IMR-90 (cell line): ENCODE data around the gene ALDH1B1. TPM values are rescaled to one million over a fixed set of nuclear protein-coding genes. Genes with fewer than 3 reads are reported as not detected.

Experiments used
- ATAC-seq: fragments of 200-7000 bp; cut with Tn5 transposase; 2 replicates; pipeline ENCODE4 v1.9.1; 2020; ENCODE audit warnings: low read depth, mild to moderate bottlenecking, moderate library complexity
- BruUV-seq: library from RNA; stranded (reverse); fragments of 400-500 nt; replicated peaks from 2 replicates; lab custom pipeline; 2021; lab: Mats Ljungman, UMichigan
- CTCF ChIA-PET: fragments of 300-600 bp; formaldehyde crosslinking; extraction: SDS; loops from one replicate; lab custom pipeline; 2021; ENCODE audit warnings: antibody characterized with exemption; lab: Yijun Ruan, JAX
- POLR2A ChIA-PET: fragments of 300-600 bp; sonication (Branson Sonifier 250); formaldehyde crosslinking; loops from one replicate; lab custom pipeline; 2022; ENCODE audit warnings: antibody characterized with exemption; ENCODE audit not compliant: unreplicated experiment; lab: Charles Lee
- DNase-seq: peaks from one replicate; pipeline ENCODE4 v3.0.0; 2013
- H2AFZ ChIP-seq: replicated peaks from 2 replicates; pipeline ENCODE3; 2013; ENCODE audit warnings: low read length, mild to moderate bottlenecking; ENCODE audit not compliant: poor library complexity
- H2AK5ac ChIP-seq: 2 replicates; pipeline ENCODE4 v1.6.1; 2013; ENCODE audit warnings: low read depth, low read length, inconsistent platforms
- H2AK9ac ChIP-seq: replicated peaks from 2 replicates; pipeline ENCODE3; 2013; ENCODE audit warnings: mild to moderate bottlenecking, low read depth, low read length, moderate library complexity; ENCODE audit not compliant: poor library complexity
- H2BK120ac ChIP-seq: 2 replicates; pipeline ENCODE4 v1.6.1; 2013; ENCODE audit warnings: low read depth, low read length, inconsistent platforms
- H2BK15ac ChIP-seq: 3 replicates; pipeline ENCODE4 v1.6.1; 2013; ENCODE audit warnings: low read depth, low read length, inconsistent platforms
- H2BK20ac ChIP-seq: 2 replicates; pipeline ENCODE4 v1.6.1; 2013; ENCODE audit warnings: low read depth, mild to moderate bottlenecking, inconsistent platforms, low read length, moderate library complexity
- H2BK5ac ChIP-seq: 2 replicates; pipeline ENCODE4 v1.6.1; 2013; ENCODE audit warnings: mild to moderate bottlenecking, low read depth, low read length, inconsistent platforms; ENCODE audit not compliant: poor library complexity, severe bottlenecking
- H3K14ac ChIP-seq: replicated peaks from 2 replicates; pipeline ENCODE4 v1.6.1; 2013; ENCODE audit warnings: low read depth, low read length, inconsistent platforms
- H3K18ac ChIP-seq: 2 replicates; pipeline ENCODE4 v1.6.1; 2013; ENCODE audit warnings: low read depth, low read length, control low read depth
- H3K23ac ChIP-seq: 2 replicates; pipeline ENCODE4 v1.6.1; 2013; ENCODE audit warnings: low read depth, low read length, inconsistent platforms
- H3K27ac ChIP-seq: 2 replicates; pipeline ENCODE4 v1.5.1; 2013; ENCODE audit warnings: mild to moderate bottlenecking, control low read depth, low read length; ENCODE audit not compliant: insufficient read depth
- H3K27me3 ChIP-seq: 2 replicates; pipeline ENCODE4 v1.6.1; 2013; ENCODE audit warnings: low read length; ENCODE audit not compliant: control insufficient read depth, insufficient read depth
- H3K36me3 ChIP-seq: 2 replicates; pipeline ENCODE4 v1.6.1; 2013; ENCODE audit warnings: low read length, mixed read lengths; ENCODE audit not compliant: control insufficient read depth, insufficient read depth
- H3K4ac ChIP-seq: 2 replicates; pipeline ENCODE4 v1.6.1; 2013; ENCODE audit warnings: low read depth, low read length, inconsistent platforms
- H3K4me1 ChIP-seq: 2 replicates; pipeline ENCODE4 v1.6.1; 2013; ENCODE audit warnings: low read length, mixed read lengths; ENCODE audit not compliant: control insufficient read depth, insufficient read depth
- H3K4me2 ChIP-seq: 2 replicates; pipeline ENCODE4 v1.6.1; 2013; ENCODE audit warnings: low read depth, mild to moderate bottlenecking, control low read depth, low read length, moderate library complexity
- H3K4me3 ChIP-seq: 2 replicates; pipeline ENCODE4 v1.5.1; 2013; ENCODE audit warnings: low read depth, mild to moderate bottlenecking, control low read depth, low read length, moderate library complexity; ENCODE audit not compliant: insufficient read depth
- H3K56ac ChIP-seq: 2 replicates; pipeline ENCODE4 v1.6.1; 2013; ENCODE audit warnings: low read length, inconsistent platforms; ENCODE audit not compliant: insufficient read depth; ENCODE audit errors: extremely low read depth
- H3K79me1 ChIP-seq, 2 experiments: 2 replicates each; pipeline ENCODE4 v1.6.1; 2013; ENCODE audit warnings: low read length in 2 of 2, inconsistent platforms in 1 of 2, low read depth in 1 of 2
- H3K9ac ChIP-seq: 2 replicates; pipeline ENCODE4 v1.6.1; 2013; ENCODE audit warnings: low read depth, low read length, control low read depth
- H3K9me1 ChIP-seq: 2 replicates; pipeline ENCODE4 v1.6.1; 2013; ENCODE audit warnings: low read length, inconsistent platforms; ENCODE audit not compliant: insufficient read depth
- H3K9me3 ChIP-seq: 2 replicates; pipeline ENCODE4 v1.6.1; 2013; ENCODE audit warnings: low read length; ENCODE audit not compliant: control insufficient read depth, insufficient read depth
- H4K20me1 ChIP-seq: 2 replicates; pipeline ENCODE4 v1.6.1; 2013; ENCODE audit warnings: low read length, inconsistent platforms; ENCODE audit not compliant: insufficient read depth
- H4K5ac ChIP-seq: 2 replicates; pipeline ENCODE4 v1.6.1; 2013; ENCODE audit warnings: mild to moderate bottlenecking, low read depth, low read length, control low read depth
- H4K8ac ChIP-seq, 2 experiments: 2 replicates each; pipeline ENCODE4 v1.6.1; 2013; ENCODE audit warnings: low read depth in 2 of 2, low read length in 2 of 2, control low read depth in 1 of 2, inconsistent platforms in 1 of 2
- H4K91ac ChIP-seq: 2 replicates; pipeline ENCODE4 v1.6.1; 2013; ENCODE audit warnings: low read depth, low read length, inconsistent platforms; ENCODE audit not compliant: insufficient read depth
- BHLHE40 ChIP-seq: fragments of 150-350 bp; IDR thresholded peaks from 2 replicates; pipeline ENCODE4 v1.6.1; 2016; ENCODE audit warnings: mild to moderate bottlenecking, low read depth, low read length
- CEBPB ChIP-seq: IDR thresholded peaks from 2 replicates; pipeline ENCODE4 v1.6.1; 2012; ENCODE audit warnings: low read depth, low read length, improper control_type of control experiment
- CHD1 ChIP-seq: IDR thresholded peaks from 2 replicates; pipeline ENCODE4 v1.6.1; 2012; ENCODE audit warnings: low read depth, low read length, improper control_type of control experiment
- CTCF ChIP-seq: conservative IDR thresholded peaks from 2 replicates; pipeline ENCODE4 v1.5.1; 2012; ENCODE audit warnings: mild to moderate bottlenecking, low read depth, low read length, improper control_type of control experiment
- ELK1 ChIP-seq: fragments of 150-350 bp; IDR thresholded peaks from 2 replicates; pipeline ENCODE4 v1.6.1; 2016; ENCODE audit warnings: low read depth, mild to moderate bottlenecking, low read length, moderate library complexity, borderline replicate concordance
- FOS ChIP-seq: fragments of 150-350 bp; IDR thresholded peaks from 2 replicates; pipeline ENCODE4 v1.6.1; 2016; ENCODE audit warnings: low read depth, low read length
- MAFK ChIP-seq: IDR thresholded peaks from 2 replicates; pipeline ENCODE4 v1.6.1; 2012; ENCODE audit warnings: low read depth, low read length, improper control_type of control experiment
- MAZ ChIP-seq: IDR thresholded peaks from 2 replicates; pipeline ENCODE4 v1.6.1; 2012; ENCODE audit warnings: low read depth, mild to moderate bottlenecking, low read length, improper control_type of control experiment, moderate library complexity, borderline replicate concordance
- MXI1 ChIP-seq: IDR thresholded peaks from 2 replicates; pipeline ENCODE4 v1.6.1; 2012; ENCODE audit warnings: low read depth, mild to moderate bottlenecking, low read length, moderate library complexity, borderline replicate concordance
- NFE2L2 ChIP-seq: fragments of 150-350 bp; IDR thresholded peaks from 2 replicates; pipeline ENCODE4 v1.6.1; 2016; ENCODE audit warnings: low read depth, mild to moderate bottlenecking, low read length
- POLR2A ChIP-seq: IDR thresholded peaks from 2 replicates; pipeline ENCODE4 v1.6.1; 2012; ENCODE audit warnings: mild to moderate bottlenecking, low read depth, low read length
- RAD21 ChIP-seq: IDR thresholded peaks from 2 replicates; pipeline ENCODE4 v1.6.1; 2012; ENCODE audit warnings: low read length, improper control_type of control experiment
- RCOR1 ChIP-seq: IDR thresholded peaks from 2 replicates; pipeline ENCODE4 v1.6.1; 2012; ENCODE audit warnings: mild to moderate bottlenecking, low read length, improper control_type of control experiment; ENCODE audit not compliant: insufficient replicate concordance
- RFX5 ChIP-seq: IDR thresholded peaks from 2 replicates; pipeline ENCODE4 v1.8.0; 2012; ENCODE audit warnings: low read depth, mild to moderate bottlenecking, low read length, moderate library complexity
- SMC3 ChIP-seq: fragments of 150-350 bp; IDR thresholded peaks from 2 replicates; pipeline ENCODE4 v1.6.1; 2016; ENCODE audit warnings: low read depth, mild to moderate bottlenecking, antibody characterized with exemption, low read length, moderate library complexity
- USF2 ChIP-seq: fragments of 150-350 bp; IDR thresholded peaks from 2 replicates; pipeline ENCODE4 v1.6.1; 2017; ENCODE audit warnings: mild to moderate bottlenecking, antibody characterized with exemption, low read length, low read depth
- whole genome bisulfite sequencing, 2 experiments: methylation state at CpG; one replicate each; pipeline versions ENCODE4 v1.1.5 to v1.1.7; 2013; ENCODE audit warnings: missing lambda C conversion rate in 2 of 2; ENCODE audit not compliant: insufficient read length in 1 of 2; ENCODE audit errors: extremely low coverage in 2 of 2; 5-methylcytosine and 5-hydroxymethylcytosine counted together
- dilution Hi-C: fragments of 300-500 bp; cut with HindIII; formaldehyde crosslinking; loops from one replicate; pipeline ENCODE4 v1.14.3; 2018; ENCODE audit warnings: low sequenced_read_pairs; ENCODE audit not compliant: unreplicated experiment
- in situ Hi-C: fragments of 300-500 bp; cut with MboI; formaldehyde crosslinking; loops from 3 replicates; pipeline ENCODE4 v1.14.3; 2019; ENCODE audit warnings: low sequenced_read_pairs, inconsistent platforms, mixed read lengths
- intact Hi-C: fragments of 100-400 bp; cut with micrococcal nuclease; formaldehyde crosslinking; loops from 2 replicates; pipeline ENCODE4 v1.10.0; 2022
- polyA plus RNA-seq, 3 experiments: library from polyadenylated mRNA; depleted of rRNA; stranded (reverse); fragments of >200 nt; gene quantifications; 2 replicates each; pipeline ENCODE4 v1.2.3, GENCODE V29; 2012; ENCODE audit warnings: low replicate concordance in 1 of 3
- total RNA-seq: library from RNA; depleted of rRNA; stranded (reverse); fragments of >200 nt; gene quantifications from 2 replicates; pipeline ENCODE4 v1.2.3, GENCODE V29; 2012

Gene ALDH1B1
- total and polyA plus RNA-seq, 2 of the 4 experiments (the other 2 are of a cell fraction) = 29.6 to 37.6 TPM

- in situ Hi-C loops = no loop called here
- WGBS, 2 experiments = no CpG with 5 or more reads among the region's 4 CpGs
Measured at GRCh38 chr9:38387751-38388150, 4.8 kb upstream of the ALDH1B1 start.

More at GRCh38 chr9:38387751-38388150, 4.8 kb upstream of the ALDH1B1 start:
- Histone ChIP-seq H3K4ac (no peak overlapping the region), H4K5ac (no peak overlapping the region), H3K36me3 (no peaks in the 10 kb centered on the region), H3K23ac (no peak overlapping the region), H3K9ac (no peak overlapping the region), H3K4me3 (no peak overlapping the region), H4K20me1 (no peaks in the 10 kb centered on the region), H2BK20ac (no peak overlapping the region), H2AK9ac (no peak overlapping the region), H2AK5ac (peak overlapping the region; percentile 37; the same call in 1 of the 2 replicates), H3K4me2 (no peak overlapping the region), H3K9me1 (peaks cover 6% of the 10 kb centered on the region), H3K27me3 (no peaks in the 10 kb centered on the region), H3K27ac (no peak overlapping the region), H2AFZ (no peak overlapping the region), H3K56ac (no peak overlapping the region), H2BK120ac (no peak overlapping the region), H4K91ac (no peak overlapping the region), H2BK5ac (no peak overlapping the region), H2BK15ac (no peak overlapping the region), H3K18ac (no peak overlapping the region), H3K9me3 (no peaks in the 10 kb centered on the region), H3K79me1 (peaks cover 0 to 2% of the 10 kb centered on the region in 2 experiments; a peak in 3 of 4 replicates), H4K8ac (no peak overlapping the region), H3K4me1 (peaks cover 7% of the 10 kb centered on the region), H3K14ac (no peak overlapping the region)
- DNase-seq (no peak), ATAC-seq (no peak)
- BruUV-seq = no TSS peak
- intact Hi-C loops = no loop called here
- ChIA-PET CTCF (no interaction called here), POLR2A (no interaction called here)
- dilution Hi-C loops = loop anchor here (25.0 kb wide), 1 partner anchor 475 kb away; the partner anchor contains the start of gene SLC25A51
- TF ChIP-seq BHLHE40 (no peak), MAZ (no peak), CTCF (no peak), NFE2L2 (no peak), RCOR1 (no peak), FOS (no peak), CHD1 (no peak), CEBPB (no peak), SMC3 (no peak), ELK1 (no peak), POLR2A (no peak), MXI1 (no peak), USF2 (no peak), MAFK (no peak), RFX5 (no peak), RAD21 (no peak)
